ENCODE results near the gene MAGEA2. TPM values are rescaled to one million over a fixed set of nuclear protein-coding genes. Genes with fewer than 3 reads are reported as not detected.
"Not testable (repeated sequence)": the region's sequence is repeated elsewhere in the genome, so short reads cannot be mapped to it uniquely, and the experiment has no call there.

The MAGEA2 gene
- polyA plus RNA-seq, 3 donors, result not detected

DNA sequence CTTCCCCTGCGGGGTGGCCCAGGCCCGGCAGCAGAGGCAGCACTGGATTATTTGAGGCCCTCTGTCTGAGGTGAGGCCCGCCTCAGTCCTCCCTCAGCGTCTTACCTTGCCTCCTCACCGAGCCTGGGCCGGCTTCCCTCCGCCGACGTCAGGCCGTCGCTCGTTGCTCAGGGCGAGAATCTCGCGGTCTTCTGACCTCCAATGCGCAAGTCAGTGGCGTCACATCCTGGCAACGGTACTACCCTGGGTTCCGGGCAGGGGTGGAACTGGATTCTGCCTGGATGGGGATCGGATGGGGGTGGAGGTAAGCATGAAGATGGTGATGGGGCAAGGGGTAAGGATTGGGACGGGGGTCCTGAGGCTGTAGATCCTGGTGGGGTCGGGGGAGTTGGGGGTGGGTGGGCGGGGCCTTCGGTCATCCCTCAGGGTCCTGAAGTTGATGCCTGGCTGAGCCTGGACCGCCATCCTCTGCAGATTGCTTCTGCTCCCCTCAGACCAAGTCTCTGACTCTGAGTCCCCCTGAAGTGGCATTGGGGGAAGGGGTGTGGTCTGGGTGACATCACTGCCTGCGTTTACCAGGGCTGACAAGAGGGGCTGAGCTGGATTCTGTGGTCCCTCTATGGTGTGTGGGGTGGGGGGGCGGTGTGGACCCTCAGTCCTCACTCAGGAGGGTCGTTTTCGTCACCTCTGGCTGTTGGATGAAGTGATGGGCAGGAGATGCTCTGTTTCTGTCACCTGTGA lies 16.1 kb upstream of the MAGEA2 start, which contains the start of gene MAGEA6:
TSS of gene MAGEA6 (minus strand) at position 141 of the 741 bp plus-strand sequence. CDS start 2,039 bp downstream, outside the sequence.
- H3K27me3 Mint-ChIP-seq (ENCODE audit: low read depth in 3 of 3); H3K9me3 ChIP-seq (replicated peaks in 1 of 2; ENCODE audit: control insufficient read depth in 1 of 2, insufficient read depth in 1 of 2, low read length in 2 of 2); H3K4me3 ChIP-seq (replicated peaks in 1 of 3; ENCODE audit: low read depth in 2 of 3, low read length in 3 of 3); H3K9me3 Mint-ChIP-seq; H3K36me3 ChIP-seq (replicated peaks in 1 of 2; ENCODE audit: control insufficient read depth in 1 of 2, insufficient read depth in 2 of 2, low read length in 2 of 2); H3K9ac ChIP-seq (ENCODE audit: insufficient read depth, low read length, poor library complexity, severe bottlenecking); H3K4me1 Mint-ChIP-seq; H3K4me2 ChIP-seq (replicated peaks; ENCODE audit: extremely low read depth, low read length, poor library complexity, severe bottlenecking); H3K27me3 ChIP-seq (ENCODE audit: control insufficient read depth in 2 of 2, insufficient read depth in 2 of 2, low read length in 2 of 2); H3K4me1 ChIP-seq (ENCODE audit: control insufficient read depth in 1 of 2, insufficient read depth in 2 of 2, low read length in 2 of 2); DNase-seq; H3K36me3 Mint-ChIP-seq; H3K27ac Mint-ChIP-seq; intact Hi-C loops (cut with micrococcal nuclease); H3K4me3 Mint-ChIP-seq; H4K20me1 ChIP-seq (ENCODE audit: insufficient read depth, low read length); H3K79me2 ChIP-seq (ENCODE audit: insufficient read depth, low read length); H2AFZ ChIP-seq (ENCODE audit: insufficient read depth, low read depth, low read length, poor library complexity, severe bottlenecking); H3K27ac ChIP-seq (ENCODE audit: low read depth in 1 of 2, low read length in 2 of 2): not testable (repeated sequence)
- WGBS (ENCODE audit: insufficient coverage), result no CpG with 5 or more reads among the region's 29 CpGs

DNA sequence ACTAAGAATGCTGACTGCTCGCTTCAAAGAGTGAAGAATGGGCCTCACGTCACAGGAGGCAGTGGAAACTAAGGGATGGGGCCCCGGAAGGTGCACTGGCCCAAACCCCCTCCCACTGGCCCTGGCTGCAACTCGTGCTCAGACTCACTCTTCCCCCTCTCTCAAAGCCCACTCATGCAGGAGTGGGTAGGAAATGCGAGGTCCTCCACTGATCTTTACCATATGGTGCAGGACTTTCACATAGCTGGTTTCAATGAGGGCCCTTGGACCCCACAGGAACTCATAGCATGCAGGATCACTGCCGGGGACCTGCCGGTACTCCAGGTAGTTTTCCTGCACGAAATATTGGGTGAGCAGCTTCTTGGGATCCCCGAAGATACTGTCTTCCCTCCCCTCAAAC lies 12.9 kb upstream of the MAGEA2 start:
- H3K4me1 Mint-ChIP-seq; H3K9ac ChIP-seq (ENCODE audit: insufficient read depth, low read length, poor library complexity, severe bottlenecking); H3K4me1 ChIP-seq (ENCODE audit: control insufficient read depth in 1 of 2, insufficient read depth in 2 of 2, low read length in 2 of 2); H3K36me3 ChIP-seq (replicated peaks in 1 of 2; ENCODE audit: control insufficient read depth in 1 of 2, insufficient read depth in 2 of 2, low read length in 2 of 2); H3K27me3 Mint-ChIP-seq (ENCODE audit: low read depth in 3 of 3); H4K20me1 ChIP-seq (ENCODE audit: insufficient read depth, low read length); H3K36me3 Mint-ChIP-seq; H3K4me3 ChIP-seq (replicated peaks in 1 of 3; ENCODE audit: low read depth in 2 of 3, low read length in 3 of 3); H3K27me3 ChIP-seq (ENCODE audit: control insufficient read depth in 2 of 2, insufficient read depth in 2 of 2, low read length in 2 of 2); H3K27ac ChIP-seq (ENCODE audit: low read depth in 1 of 2, low read length in 2 of 2); H3K9me3 Mint-ChIP-seq; H3K4me2 ChIP-seq (replicated peaks; ENCODE audit: extremely low read depth, low read length, poor library complexity, severe bottlenecking); intact Hi-C loops (cut with micrococcal nuclease); H2AFZ ChIP-seq (ENCODE audit: insufficient read depth, low read depth, low read length, poor library complexity, severe bottlenecking); DNase-seq; H3K27ac Mint-ChIP-seq; H3K9me3 ChIP-seq (replicated peaks in 1 of 2; ENCODE audit: control insufficient read depth in 1 of 2, insufficient read depth in 1 of 2, low read length in 2 of 2); H3K4me3 Mint-ChIP-seq; H3K79me2 ChIP-seq (ENCODE audit: insufficient read depth, low read length): not testable (repeated sequence)
- WGBS (ENCODE audit: insufficient coverage), result 75% methylated on average over 2 of the region's 9 CpGs

DNA sequence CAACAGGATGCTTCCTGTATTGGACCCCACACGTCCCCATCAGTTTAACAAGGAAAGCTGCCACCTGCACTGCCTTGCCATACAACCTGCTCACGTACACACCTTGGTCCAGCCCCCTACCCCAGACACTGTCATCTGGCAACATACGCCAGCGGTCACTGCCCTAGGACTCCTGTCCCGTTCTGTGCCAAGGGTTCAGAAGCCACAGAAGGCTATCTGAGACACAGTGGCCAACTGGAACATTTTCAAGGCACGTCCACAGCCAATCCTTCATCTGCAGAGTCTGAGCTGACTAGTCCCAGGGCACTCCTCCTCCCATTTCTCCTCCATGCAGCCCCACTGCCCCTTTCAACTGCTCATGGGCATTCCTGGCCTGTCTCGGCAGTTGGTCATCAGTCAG lies 7.9 kb upstream of the MAGEA2 start:
- H3K4me3 Mint-ChIP-seq; H3K27ac Mint-ChIP-seq; H3K4me3 ChIP-seq (replicated peaks in 1 of 3; ENCODE audit: low read depth in 2 of 3, low read length in 3 of 3); H3K36me3 Mint-ChIP-seq; H3K4me2 ChIP-seq (replicated peaks; ENCODE audit: extremely low read depth, low read length, poor library complexity, severe bottlenecking); H3K27me3 ChIP-seq (ENCODE audit: control insufficient read depth in 2 of 2, insufficient read depth in 2 of 2, low read length in 2 of 2); H3K9ac ChIP-seq (ENCODE audit: insufficient read depth, low read length, poor library complexity, severe bottlenecking); H3K79me2 ChIP-seq (ENCODE audit: insufficient read depth, low read length); H3K4me1 ChIP-seq (ENCODE audit: control insufficient read depth in 1 of 2, insufficient read depth in 2 of 2, low read length in 2 of 2); H3K9me3 Mint-ChIP-seq; H3K36me3 ChIP-seq (replicated peaks in 1 of 2; ENCODE audit: control insufficient read depth in 1 of 2, insufficient read depth in 2 of 2, low read length in 2 of 2); H4K20me1 ChIP-seq (ENCODE audit: insufficient read depth, low read length); H3K27me3 Mint-ChIP-seq (ENCODE audit: low read depth in 3 of 3); H3K9me3 ChIP-seq (replicated peaks in 1 of 2; ENCODE audit: control insufficient read depth in 1 of 2, insufficient read depth in 1 of 2, low read length in 2 of 2); H2AFZ ChIP-seq (ENCODE audit: insufficient read depth, low read depth, low read length, poor library complexity, severe bottlenecking); H3K4me1 Mint-ChIP-seq; H3K27ac ChIP-seq (ENCODE audit: low read depth in 1 of 2, low read length in 2 of 2); intact Hi-C loops (cut with micrococcal nuclease); DNase-seq: not testable (repeated sequence)
- WGBS (ENCODE audit: insufficient coverage), result no CpG with 5 or more reads among the region's 7 CpGs

DNA sequence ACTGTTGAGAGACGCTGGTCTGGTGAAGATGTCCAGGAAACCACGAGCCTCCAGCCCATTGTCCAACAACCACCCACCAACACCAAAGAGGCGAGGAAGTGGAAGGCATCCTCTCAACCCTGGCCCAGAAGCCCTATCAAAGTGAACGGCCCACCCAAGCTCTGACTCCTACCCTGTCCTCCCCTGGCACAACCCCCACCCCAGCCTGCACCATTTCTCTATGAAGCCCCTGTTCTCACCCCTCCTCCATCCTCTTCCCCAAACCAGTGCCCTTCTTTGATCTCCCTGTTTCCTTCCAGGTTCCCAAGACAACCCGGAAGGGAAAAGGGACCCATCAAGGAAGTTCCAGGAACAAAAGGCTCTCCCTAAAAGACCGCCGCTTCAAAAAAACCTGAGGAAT lies 5.9 kb upstream of the MAGEA2 start:
- H3K79me2 ChIP-seq (ENCODE audit: insufficient read depth, low read length); H3K4me3 Mint-ChIP-seq; DNase-seq; H3K27me3 ChIP-seq (ENCODE audit: control insufficient read depth in 2 of 2, insufficient read depth in 2 of 2, low read length in 2 of 2); H3K4me1 ChIP-seq (ENCODE audit: control insufficient read depth in 1 of 2, insufficient read depth in 2 of 2, low read length in 2 of 2); H3K36me3 Mint-ChIP-seq; intact Hi-C loops (cut with micrococcal nuclease); H3K27ac ChIP-seq (ENCODE audit: low read depth in 1 of 2, low read length in 2 of 2); H3K27ac Mint-ChIP-seq; H3K4me2 ChIP-seq (replicated peaks; ENCODE audit: extremely low read depth, low read length, poor library complexity, severe bottlenecking); H2AFZ ChIP-seq (ENCODE audit: insufficient read depth, low read depth, low read length, poor library complexity, severe bottlenecking); H3K36me3 ChIP-seq (replicated peaks in 1 of 2; ENCODE audit: control insufficient read depth in 1 of 2, insufficient read depth in 2 of 2, low read length in 2 of 2); H3K9ac ChIP-seq (ENCODE audit: insufficient read depth, low read length, poor library complexity, severe bottlenecking); H3K27me3 Mint-ChIP-seq (ENCODE audit: low read depth in 3 of 3); H3K9me3 ChIP-seq (replicated peaks in 1 of 2; ENCODE audit: control insufficient read depth in 1 of 2, insufficient read depth in 1 of 2, low read length in 2 of 2); H3K4me1 Mint-ChIP-seq; H3K4me3 ChIP-seq (replicated peaks in 1 of 3; ENCODE audit: low read depth in 2 of 3, low read length in 3 of 3); H3K9me3 Mint-ChIP-seq; H4K20me1 ChIP-seq (ENCODE audit: insufficient read depth, low read length): not testable (repeated sequence)
- WGBS (ENCODE audit: insufficient coverage), result no CpG with 5 or more reads among the region's 7 CpGs

All from CD14-positive monocyte (primary cell).